Colonic mucosa (tissue), 4 donors: ENCODE data around the gene TMCC1. TPM values are rescaled to one million over a fixed set of nuclear protein-coding genes. Genes with fewer than 3 reads are reported as not detected.

Experiments used
- DNase-seq: peaks from one replicate; pipeline ENCODE4 v3.0.0-alpha.2; 2020
- H3K27ac ChIP-seq: fragments of 200-600 bp; one replicate; pipeline ENCODE4 v1.8.0; 2021
- H3K27me3 ChIP-seq: fragments of 200-600 bp; one replicate; pipeline ENCODE4 v1.8.0; 2021
- H3K36me3 ChIP-seq: fragments of 200-600 bp; one replicate; pipeline ENCODE4 v1.8.0; 2021
- H3K4me1 ChIP-seq: fragments of 200-600 bp; one replicate; pipeline ENCODE4 v1.8.0; 2021; ENCODE audit warnings: mild to moderate bottlenecking
- H3K4me3 ChIP-seq: fragments of 200-600 bp; one replicate; pipeline ENCODE4 v1.8.0; 2021
- H3K9ac ChIP-seq, 2 donors: one replicate each; pipeline ENCODE4 v1.7.0; 2013; ENCODE audit warnings: control low read depth in 2 of 2, low read depth in 2 of 2, low read length in 2 of 2
- H3K9me3 ChIP-seq: fragments of 200-600 bp; one replicate; pipeline ENCODE4 v1.8.0; 2021
- CTCF ChIP-seq: fragments of 200-600 bp; IDR thresholded peaks from one replicate; pipeline ENCODE4 v1.8.0; 2022; ENCODE audit warnings: antibody characterized with exemption, mild to moderate bottlenecking
- intact Hi-C: fragments of 100-400 bp; cut with DNase I; formaldehyde crosslinking; loops from one replicate; pipeline ENCODE4 v1.14.1; 2022
- total RNA-seq, 2 donors: library from RNA; stranded (reverse); fragmentation: NEBNext Ultra II Directional in 1 of 2; extraction: Animal tissue kit (Norgen Biotek cat#: 25700) in 1 of 2; gene quantifications; one replicate each; pipeline ENCODE4 v1.2.1, GENCODE V29; 2021
- donor health status: healthy.
- donor health status: DM: no; HTN: no; CAD: no.
- donor health status: DM: no; HTN: no; CAD: no.

TMCC1 gene
- total RNA-seq, 2 donors from 2014 or later: 23.2 to 32.8 TPM

- peak; percentile 56 for DNase-seq
Observed at GRCh38 chr3:129892857-129893580, 492 bp downstream of the TMCC1 start.

GRCh38 chr3:129892486-129892856 is 1.0 kb downstream of the TMCC1 start:
- intact Hi-C loops: no loop called here
- H3K9ac ChIP-seq: peak overlapping the region; percentile 85 to 96
- peak; percentile 42 for DNase-seq
- H3K9me3 ChIP-seq: no peaks in the 10 kb centered on the region
- H3K36me3 ChIP-seq: no peaks in the 10 kb centered on the region
- peaks cover 13% of the 10 kb centered on the region for H3K4me1 ChIP-seq
- H3K27me3 ChIP-seq: no peaks in the 10 kb centered on the region
- H3K27ac ChIP-seq: peak overlapping the region; percentile 90
- peak overlapping the region; percentile 92 for H3K4me3 ChIP-seq
- no peak for TF ChIP-seq CTCF

More at GRCh38 chr3:129892857-129893580, 492 bp downstream of the TMCC1 start:
- Histone ChIP-seq H3K4me3 (peak overlapping the region; percentile 92), H3K9ac (peak overlapping the region; percentile 85 to 96), H3K27me3 (no peaks in the 10 kb centered on the region), H3K4me1 (peaks cover 13% of the 10 kb centered on the region), H3K27ac (peak overlapping the region; percentile 90), H3K36me3 (no peaks in the 10 kb centered on the region), H3K9me3 (no peaks in the 10 kb centered on the region)
- TF ChIP-seq CTCF: no peak
- intact Hi-C loops: no loop called here

GRCh38 chr3:129890891-129891290 is 2.6 kb downstream of the TMCC1 start:
- Histone ChIP-seq H3K4me1 (peaks cover 13% of the 10 kb centered on the region), H3K9me3 (no peaks in the 10 kb centered on the region), H3K4me3 (no peak overlapping the region), H3K36me3 (no peaks in the 10 kb centered on the region), H3K27ac (peak overlapping the region; percentile 4), H3K27me3 (no peaks in the 10 kb centered on the region), H3K9ac (no peak overlapping the region)
- intact Hi-C loops: no loop called here
- DNase-seq: no peak
- TF ChIP-seq CTCF: no peak

- Histone ChIP-seq H3K9me3 (no peaks in the 10 kb centered on the region), H3K4me1 (peaks cover 13% of the 10 kb centered on the region), H3K36me3 (no peaks in the 10 kb centered on the region), H3K9ac (no peak overlapping the region), H3K27me3 (no peaks in the 10 kb centered on the region), H3K4me3 (no peak overlapping the region), H3K27ac (peak overlapping the region; percentile 4)
- intact Hi-C loops: no loop called here
- TF ChIP-seq CTCF: no peak
- peak; percentile 36 for DNase-seq
Observed at GRCh38 chr3:129890125-129890524, 3.4 kb downstream of the TMCC1 start.

GRCh38 chr3:129888771-129889170 is 4.7 kb downstream of the TMCC1 start:
- DNase-seq: no peak
- Histone ChIP-seq H3K4me1 (peaks cover 13% of the 10 kb centered on the region), H3K9ac (no peak overlapping the region), H3K4me3 (no peak overlapping the region), H3K27ac (no peak overlapping the region), H3K27me3 (no peaks in the 10 kb centered on the region), H3K36me3 (no peaks in the 10 kb centered on the region), H3K9me3 (no peaks in the 10 kb centered on the region)
- TF ChIP-seq CTCF: no peak
- intact Hi-C loops: no loop called here
